ENCODE measurements around the gene POLR3F.
A peak's percentile ranks its signal among the peaks of the same experiment; 100 is the strongest.

Gene POLR3F, protein sequence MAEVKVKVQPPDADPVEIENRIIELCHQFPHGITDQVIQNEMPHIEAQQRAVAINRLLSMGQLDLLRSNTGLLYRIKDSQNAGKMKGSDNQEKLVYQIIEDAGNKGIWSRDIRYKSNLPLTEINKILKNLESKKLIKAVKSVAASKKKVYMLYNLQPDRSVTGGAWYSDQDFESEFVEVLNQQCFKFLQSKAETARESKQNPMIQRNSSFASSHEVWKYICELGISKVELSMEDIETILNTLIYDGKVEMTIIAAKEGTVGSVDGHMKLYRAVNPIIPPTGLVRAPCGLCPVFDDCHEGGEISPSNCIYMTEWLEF

DNA sequence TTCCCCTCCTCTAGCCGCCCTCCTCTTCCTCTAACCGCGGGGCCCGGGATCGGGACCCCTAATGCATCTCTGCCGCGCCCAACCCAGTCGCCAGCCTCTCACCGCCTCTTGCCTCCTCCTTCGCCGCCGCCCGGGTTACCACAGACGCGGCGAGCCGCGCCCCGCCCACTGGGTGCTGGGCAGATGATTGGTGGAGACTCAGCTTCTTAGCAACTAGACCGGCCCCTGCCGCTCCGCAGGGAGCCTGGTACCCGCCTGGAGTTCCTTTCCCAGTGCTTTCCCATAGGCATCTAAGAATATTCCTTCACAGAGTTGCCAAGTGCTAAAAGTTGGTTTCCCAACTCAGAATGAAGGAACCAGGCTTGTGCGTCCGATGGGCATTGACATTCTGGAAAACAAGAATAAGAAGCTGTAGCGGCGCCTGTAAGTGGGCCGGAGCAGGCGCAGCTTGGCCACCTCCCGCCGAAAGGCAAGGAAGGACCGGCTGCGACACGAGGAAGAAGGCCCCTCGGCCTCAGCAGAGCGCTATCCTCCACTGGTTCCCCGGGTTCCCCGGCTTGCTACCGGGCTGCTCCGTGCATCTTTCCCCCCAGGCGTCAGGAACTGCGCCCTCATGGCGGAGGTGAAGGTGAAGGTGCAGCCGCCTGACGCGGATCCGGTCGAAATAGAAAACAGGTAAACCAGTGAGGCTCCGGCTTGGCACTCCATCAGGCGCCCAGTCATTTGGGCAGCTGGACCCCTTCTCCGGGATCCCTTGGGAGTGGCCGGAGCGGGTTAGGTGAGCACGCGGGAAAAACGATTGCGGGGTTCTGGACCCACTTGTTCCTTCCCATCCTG lies at the start of gene POLR3F, which contains the start of gene DZANK1:
Gene POLR3F (plus strand): TSS at position 497 of the 837 bp plus-strand sequence. CDS start 117 bp downstream, at position 614.
Gene DZANK1 (minus strand): TSS at position 137 of the 837 bp plus-strand sequence. CDS start 1,672 bp downstream, outside the sequence.
- Mint-ChIP-seq H3K9me3 (no peaks in the 10 kb centered on the region), H3K4me3 (peak within 1 kb of the TSS; percentile 98), H3K27me3 (no peaks in the 10 kb centered on the region), H3K4me1 (ENCODE audit: low read depth) (peaks cover 34% of the 10 kb centered on the region), H3K36me3 (ENCODE audit: low read depth) (peaks cover 46% of the 10 kb centered on the region), H3K27ac (peak within 1 kb of the TSS; percentile 96)
- peak; percentile 94 for DNase-seq

DNA sequence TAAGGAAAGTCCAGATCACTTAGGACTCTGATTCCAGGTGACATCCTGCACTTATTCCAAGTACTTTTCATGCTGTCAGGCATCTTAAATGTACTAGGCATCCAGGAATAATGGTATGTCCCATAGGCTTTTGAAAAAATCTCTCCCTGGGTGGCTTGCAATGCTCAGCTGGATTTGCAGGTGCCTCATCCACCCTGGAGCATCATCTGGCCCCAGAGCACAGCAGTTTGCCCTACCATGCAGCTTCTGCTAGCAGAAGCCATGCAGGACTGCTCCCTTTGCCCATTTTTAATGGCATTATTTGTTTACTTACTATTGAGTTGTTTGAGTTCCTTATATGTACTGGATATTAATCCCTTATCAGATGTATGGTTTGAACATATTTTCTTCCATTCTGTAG lies 45.6 kb upstream of the POLR3F start:
- DNase-seq = no peak
- no peaks in the 10 kb centered on the region for H3K9me3 Mint-ChIP-seq
- no peak overlapping the region for H3K4me3 Mint-ChIP-seq
- no peaks in the 10 kb centered on the region for H3K36me3 Mint-ChIP-seq (ENCODE audit: low read depth)
- H3K27me3 Mint-ChIP-seq = no peaks in the 10 kb centered on the region
- H3K4me1 Mint-ChIP-seq (ENCODE audit: low read depth) = no peaks in the 10 kb centered on the region
- H3K27ac Mint-ChIP-seq = no peak overlapping the region

DNA sequence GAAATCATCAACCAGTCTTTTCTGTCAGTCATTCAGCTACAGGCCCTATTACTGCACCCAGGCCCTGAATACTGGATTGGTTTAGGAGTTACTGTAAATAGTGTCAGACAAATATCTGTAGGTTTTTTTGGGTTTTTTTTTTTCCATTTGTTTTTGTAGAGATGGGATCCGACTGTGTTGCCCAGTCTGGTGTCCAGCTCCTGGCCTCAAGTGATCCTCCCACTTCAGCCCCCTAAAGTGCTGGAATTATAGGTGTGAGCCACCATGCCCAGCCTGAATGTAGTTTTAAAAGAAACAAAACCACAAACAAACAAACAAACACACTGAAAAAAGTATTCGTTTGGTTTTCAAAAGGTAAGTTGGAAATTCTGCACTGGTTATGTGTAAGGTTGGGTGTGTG lies 40.0 kb upstream of the POLR3F start:
- Mint-ChIP-seq H3K9me3 (no peaks in the 10 kb centered on the region), H3K4me1 (ENCODE audit: low read depth) (no peaks in the 10 kb centered on the region), H3K4me3 (no peak overlapping the region), H3K36me3 (ENCODE audit: low read depth) (peaks cover 1% of the 10 kb centered on the region), H3K27me3 (no peaks in the 10 kb centered on the region), H3K27ac (no peak overlapping the region)
- no peak for DNase-seq

DNA sequence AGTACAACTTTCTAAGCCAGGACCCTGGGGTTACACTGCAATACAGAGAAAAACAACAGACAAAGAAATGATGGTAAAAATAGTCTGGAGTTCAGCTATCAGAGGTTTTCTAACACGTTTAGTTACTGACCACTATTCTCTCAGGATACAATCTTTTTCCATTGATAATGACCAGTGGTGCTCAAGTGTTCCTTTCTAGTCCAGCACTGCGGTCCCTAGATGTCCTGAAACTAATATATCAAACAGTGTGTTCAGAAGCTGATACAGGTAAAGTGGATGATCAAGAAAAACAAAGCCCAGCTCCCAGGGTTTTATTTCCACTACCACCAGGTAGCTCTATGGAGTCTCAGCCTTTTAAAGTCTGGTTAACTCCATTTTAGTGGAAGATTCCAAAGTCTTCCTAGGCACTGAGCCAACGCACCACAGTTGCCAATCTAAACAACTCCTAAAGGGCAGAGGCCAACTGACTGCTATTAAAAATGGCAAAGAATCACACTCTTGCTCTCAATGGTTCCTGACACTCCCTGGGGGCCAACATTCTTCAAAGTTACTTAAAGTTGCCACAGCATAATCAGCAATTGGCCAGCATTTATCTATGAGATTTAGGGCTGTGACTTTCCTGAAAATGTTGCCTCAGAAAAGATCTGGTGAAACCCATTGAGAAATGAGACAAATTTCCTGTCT lies 38.6 kb upstream of the POLR3F start:
- peaks cover 1% of the 10 kb centered on the region for H3K36me3 Mint-ChIP-seq (ENCODE audit: low read depth)
- no peaks in the 10 kb centered on the region for H3K27me3 Mint-ChIP-seq
- H3K27ac Mint-ChIP-seq = no peak overlapping the region
- H3K9me3 Mint-ChIP-seq = no peaks in the 10 kb centered on the region
- H3K4me1 Mint-ChIP-seq (ENCODE audit: low read depth) = no peaks in the 10 kb centered on the region
- DNase-seq = no peak
- no peak overlapping the region for H3K4me3 Mint-ChIP-seq

DNA sequence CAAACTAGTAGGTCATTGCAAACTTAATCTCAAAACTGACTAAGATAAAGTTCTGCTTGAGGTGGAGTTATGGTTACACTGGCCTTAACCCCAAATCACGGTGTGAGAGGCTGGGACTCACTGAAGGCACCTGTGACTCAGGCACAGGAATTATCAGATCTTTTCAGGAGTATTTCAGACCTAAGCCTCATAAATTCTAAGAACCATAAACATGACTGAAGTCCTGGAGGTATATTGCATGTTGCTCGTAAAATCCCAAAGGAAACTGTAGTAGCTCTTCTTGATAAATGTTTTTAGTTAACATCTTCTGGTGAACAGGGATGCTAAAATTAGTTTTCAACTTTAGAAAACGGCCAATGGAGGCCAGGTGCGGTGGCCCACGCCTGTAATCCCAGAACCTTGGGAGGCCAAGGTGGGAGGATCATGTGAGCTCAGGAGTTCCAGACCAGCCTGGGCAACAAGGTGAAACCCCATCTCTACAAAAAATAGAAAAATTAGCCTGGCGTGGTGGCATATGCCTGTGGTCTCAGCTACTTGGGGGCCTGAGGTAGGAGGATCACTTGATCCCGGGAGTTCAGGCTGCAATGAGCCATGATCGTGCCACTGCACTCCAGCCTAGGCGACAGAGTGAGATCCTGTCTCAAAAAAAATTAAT lies 36.9 kb upstream of the POLR3F start:
- Mint-ChIP-seq H3K4me1 (ENCODE audit: low read depth) (no peaks in the 10 kb centered on the region), H3K27me3 (no peaks in the 10 kb centered on the region), H3K4me3 (no peak overlapping the region), H3K27ac (no peak overlapping the region), H3K9me3 (no peaks in the 10 kb centered on the region), H3K36me3 (ENCODE audit: low read depth) (peaks cover 1% of the 10 kb centered on the region)
- no peak for DNase-seq

DNA sequence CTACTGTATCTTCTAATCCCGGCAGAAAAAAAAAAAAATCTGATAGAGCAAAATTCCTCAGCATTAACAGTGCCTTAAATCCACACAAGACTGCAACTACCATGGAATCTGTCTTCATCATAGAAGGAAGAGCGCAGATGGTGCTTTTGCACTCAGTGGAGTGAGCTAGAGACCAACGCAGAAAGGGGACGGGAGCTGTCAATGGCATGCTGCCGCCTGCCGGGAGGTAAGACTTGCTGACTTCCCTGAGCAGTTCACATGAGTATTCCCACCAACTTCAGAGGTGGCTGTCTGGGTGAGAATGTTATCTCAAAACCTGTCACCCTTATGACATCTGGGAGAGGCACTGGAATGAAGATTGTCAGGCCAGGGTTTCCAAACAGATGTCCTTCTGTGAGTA lies 36.0 kb upstream of the POLR3F start:
- Mint-ChIP-seq H3K4me3 (no peak overlapping the region), H3K36me3 (ENCODE audit: low read depth) (peaks cover 1% of the 10 kb centered on the region), H3K9me3 (no peaks in the 10 kb centered on the region), H3K4me1 (ENCODE audit: low read depth) (no peaks in the 10 kb centered on the region), H3K27ac (no peak overlapping the region), H3K27me3 (no peaks in the 10 kb centered on the region)
- no peak for DNase-seq

DNA sequence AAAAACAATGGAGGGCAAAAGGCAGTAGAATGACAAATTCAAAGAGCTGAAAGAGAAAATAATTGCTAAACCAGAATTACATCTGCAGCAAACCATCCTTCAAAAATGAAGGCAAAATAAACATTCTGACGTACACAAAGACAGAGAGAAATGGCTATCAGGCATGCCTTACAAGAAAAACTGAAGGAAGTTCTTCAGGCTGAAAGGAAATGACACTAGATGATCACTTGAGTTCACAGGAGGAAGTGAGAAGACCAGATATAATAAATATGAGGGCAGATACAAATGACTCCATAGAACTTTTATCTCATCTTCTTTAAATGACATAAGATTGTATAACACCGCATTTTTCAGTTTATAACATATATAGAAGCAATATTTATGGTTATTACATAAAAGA lies 30.3 kb upstream of the POLR3F start:
- Mint-ChIP-seq H3K36me3 (ENCODE audit: low read depth) (no peaks in the 10 kb centered on the region), H3K4me3 (no peak overlapping the region), H3K4me1 (ENCODE audit: low read depth) (no peaks in the 10 kb centered on the region), H3K9me3 (no peaks in the 10 kb centered on the region), H3K27ac (no peak overlapping the region), H3K27me3 (no peaks in the 10 kb centered on the region)
- DNase-seq = no peak

DNA sequence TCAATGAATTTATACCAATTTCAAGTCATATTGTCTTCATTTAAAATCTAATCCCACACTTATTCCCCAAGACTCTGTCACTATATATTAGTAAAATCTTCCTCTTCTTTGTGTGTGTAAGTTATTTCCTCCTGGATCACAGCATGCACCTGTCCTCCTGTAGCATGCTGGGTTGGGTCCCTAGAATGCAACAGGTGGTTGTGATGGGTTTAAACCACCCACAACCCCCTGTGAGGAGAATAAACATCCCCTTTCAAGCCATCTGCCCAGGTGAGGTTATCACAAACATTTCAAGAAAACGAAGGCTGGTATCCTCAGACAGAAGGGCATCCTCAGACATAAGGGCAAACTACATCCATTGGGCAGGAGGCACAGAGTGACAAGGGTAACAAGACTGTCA lies 26.8 kb upstream of the POLR3F start:
- H3K4me3 Mint-ChIP-seq = no peak overlapping the region
- no peaks in the 10 kb centered on the region for H3K36me3 Mint-ChIP-seq (ENCODE audit: low read depth)
- no peak for DNase-seq
- no peaks in the 10 kb centered on the region for H3K27me3 Mint-ChIP-seq
- H3K4me1 Mint-ChIP-seq (ENCODE audit: low read depth) = no peaks in the 10 kb centered on the region
- H3K27ac Mint-ChIP-seq = no peak overlapping the region
- H3K9me3 Mint-ChIP-seq = no peaks in the 10 kb centered on the region

DNA sequence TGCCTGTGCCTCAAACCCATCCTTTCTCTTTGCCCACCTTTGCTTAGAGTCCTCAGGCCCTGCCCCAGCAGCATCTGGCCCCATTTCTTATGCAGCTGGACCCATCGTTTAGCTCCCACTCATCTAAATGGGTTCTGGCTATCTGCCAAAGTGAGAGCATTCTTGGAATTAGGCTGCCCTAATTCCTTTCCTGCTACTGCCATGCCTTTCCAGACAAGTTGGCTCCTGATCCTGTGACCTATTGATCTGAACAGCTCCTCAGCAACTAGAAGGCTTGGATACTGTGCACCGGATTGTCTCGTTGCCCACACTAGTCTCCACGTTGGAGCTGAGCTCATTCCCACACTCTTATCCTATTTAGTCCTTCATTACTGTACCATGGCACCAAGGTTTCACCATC lies 23.3 kb upstream of the POLR3F start:
- H3K4me1 Mint-ChIP-seq (ENCODE audit: low read depth) = no peaks in the 10 kb centered on the region
- no peak for DNase-seq
- H3K9me3 Mint-ChIP-seq = no peaks in the 10 kb centered on the region
- no peak overlapping the region for H3K4me3 Mint-ChIP-seq
- H3K27ac Mint-ChIP-seq = no peak overlapping the region
- H3K36me3 Mint-ChIP-seq (ENCODE audit: low read depth) = peaks cover 3% of the 10 kb centered on the region
- no peaks in the 10 kb centered on the region for H3K27me3 Mint-ChIP-seq

DNA sequence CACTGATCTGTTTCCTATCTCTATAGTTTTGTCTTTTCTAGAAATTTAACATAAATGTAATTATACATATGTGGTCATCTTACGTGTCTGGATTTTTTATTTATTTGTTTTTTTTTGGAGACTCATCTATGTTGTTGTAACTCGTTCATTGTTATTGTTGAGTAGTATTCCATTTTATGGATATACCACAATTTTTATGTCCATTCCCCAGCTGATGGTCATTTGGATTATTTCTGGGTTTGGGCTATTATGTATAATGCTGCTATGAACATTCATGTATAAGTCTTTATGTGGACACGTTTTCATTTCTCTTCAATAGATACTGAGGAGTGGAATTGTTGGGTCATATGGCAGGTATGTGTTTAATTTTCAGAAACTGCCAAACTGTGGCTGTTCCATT lies 10.6 kb upstream of the POLR3F start:
- H3K27me3 Mint-ChIP-seq = no peaks in the 10 kb centered on the region
- peaks cover 1% of the 10 kb centered on the region for H3K36me3 Mint-ChIP-seq (ENCODE audit: low read depth)
- DNase-seq = no peak
- H3K4me1 Mint-ChIP-seq (ENCODE audit: low read depth) = no peaks in the 10 kb centered on the region
- peaks cover 5% of the 10 kb centered on the region for H3K9me3 Mint-ChIP-seq
- H3K4me3 Mint-ChIP-seq = no peak overlapping the region
- H3K27ac Mint-ChIP-seq = no peak overlapping the region

DNA sequence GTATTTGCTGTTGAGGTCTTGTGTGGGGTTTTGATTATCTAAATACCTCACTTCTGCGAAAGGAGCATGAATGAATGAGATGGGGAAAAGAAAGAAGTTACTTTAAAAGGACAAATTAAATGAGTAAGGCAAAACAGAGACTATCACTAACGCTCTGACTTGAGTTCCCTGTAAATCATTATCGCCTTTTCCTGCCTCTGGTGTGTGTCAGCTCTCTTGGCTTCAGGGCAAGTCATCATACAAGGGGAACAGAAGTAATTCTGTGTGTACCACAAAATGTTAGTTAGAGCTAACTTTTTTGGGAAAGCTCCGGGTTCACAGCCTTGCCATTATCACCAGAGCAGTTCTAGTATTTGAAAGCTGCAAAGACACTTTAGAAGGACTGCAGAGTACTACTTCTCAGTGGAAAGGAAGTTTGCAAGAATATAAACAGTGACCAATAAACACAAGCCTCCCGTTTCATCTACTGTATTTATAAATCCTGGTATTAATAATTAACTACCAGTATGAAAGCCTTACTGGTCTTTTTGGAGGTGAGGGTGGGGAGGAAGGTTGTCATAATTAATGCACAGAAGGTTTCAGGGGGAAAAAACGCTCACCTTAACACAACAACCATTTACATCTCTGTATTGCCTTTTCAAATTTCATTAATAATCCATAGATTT lies 1.5 kb upstream of the POLR3F start:
- peaks cover 31% of the 10 kb centered on the region for H3K36me3 Mint-ChIP-seq (ENCODE audit: low read depth)
- no peaks in the 10 kb centered on the region for H3K27me3 Mint-ChIP-seq
- DNase-seq = no peak
- H3K4me1 Mint-ChIP-seq (ENCODE audit: low read depth) = peaks cover 34% of the 10 kb centered on the region
- H3K4me3 Mint-ChIP-seq = peak overlapping the region; percentile 98
- no peaks in the 10 kb centered on the region for H3K9me3 Mint-ChIP-seq
- peak overlapping the region; percentile 44 for H3K27ac Mint-ChIP-seq

DNA sequence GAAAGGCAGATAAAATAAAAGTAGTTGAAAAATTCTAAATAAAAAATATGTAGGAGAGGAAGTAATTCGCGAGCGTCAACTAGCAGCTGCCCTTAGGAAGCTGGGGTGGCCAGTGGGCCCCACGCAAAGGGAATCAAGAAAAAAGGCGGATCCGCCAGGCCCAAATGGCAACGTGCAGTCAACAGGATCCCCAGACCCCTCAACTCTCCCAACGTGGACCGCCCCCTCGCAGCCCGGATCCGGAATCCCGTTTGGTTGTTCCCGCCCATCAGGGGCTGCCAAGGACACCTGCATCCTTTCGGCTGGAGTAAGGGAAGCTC lies 656 bp upstream of the POLR3F start:
- H3K27ac Mint-ChIP-seq = peak overlapping the region; percentile 96
- H3K9me3 Mint-ChIP-seq = no peaks in the 10 kb centered on the region
- peak overlapping the region; percentile 98 for H3K4me3 Mint-ChIP-seq
- DNase-seq = no peak
- H3K36me3 Mint-ChIP-seq (ENCODE audit: low read depth) = peaks cover 40% of the 10 kb centered on the region
- no peaks in the 10 kb centered on the region for H3K27me3 Mint-ChIP-seq
- H3K4me1 Mint-ChIP-seq (ENCODE audit: low read depth) = peaks cover 34% of the 10 kb centered on the region

DNA sequence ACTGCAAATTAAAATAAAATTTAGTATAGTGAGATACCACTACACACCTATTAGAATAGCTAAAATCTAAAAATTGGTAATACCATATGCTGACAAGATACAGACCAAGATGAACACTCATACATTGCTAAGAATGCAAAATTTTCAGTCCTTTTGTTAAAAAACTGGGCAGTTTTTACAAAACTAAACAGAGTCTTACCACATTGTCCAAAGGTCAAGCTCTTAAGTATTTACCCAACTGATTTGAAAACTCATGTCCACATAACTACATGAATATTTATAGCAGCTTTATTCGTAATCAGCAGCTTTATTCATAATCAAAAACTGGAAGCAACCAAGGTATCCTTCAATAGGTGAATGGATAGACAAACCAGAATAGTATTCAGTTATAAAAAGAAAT lies 10.0 kb downstream of the POLR3F start:
- DNase-seq = no peak
- H3K36me3 Mint-ChIP-seq (ENCODE audit: low read depth) = peaks cover 85% of the 10 kb centered on the region
- H3K27ac Mint-ChIP-seq = no peak overlapping the region
- H3K4me3 Mint-ChIP-seq = no peak overlapping the region
- no peaks in the 10 kb centered on the region for H3K9me3 Mint-ChIP-seq
- no peaks in the 10 kb centered on the region for H3K4me1 Mint-ChIP-seq (ENCODE audit: low read depth)
- H3K27me3 Mint-ChIP-seq = no peaks in the 10 kb centered on the region

DNA sequence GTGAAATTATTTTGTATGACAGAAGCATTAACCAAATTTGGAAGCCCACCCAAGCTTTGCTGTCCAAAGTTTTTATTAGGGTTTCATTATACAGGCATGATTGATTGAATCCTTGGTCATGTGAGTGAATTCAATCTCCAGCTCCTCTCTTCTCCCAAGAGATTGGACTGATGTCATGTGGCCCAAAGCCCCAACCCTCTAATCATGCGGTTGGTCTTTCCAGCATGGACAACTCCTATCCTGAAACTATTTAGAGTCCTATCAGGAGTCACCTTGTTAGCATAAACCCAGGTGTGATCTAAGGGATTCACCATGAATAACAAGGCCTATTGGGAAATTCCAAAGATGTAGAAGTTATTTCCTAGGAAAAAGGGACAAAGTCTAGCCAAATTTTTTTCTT lies 10.6 kb downstream of the POLR3F start:
- no peak overlapping the region for H3K27ac Mint-ChIP-seq
- no peaks in the 10 kb centered on the region for H3K9me3 Mint-ChIP-seq
- H3K4me1 Mint-ChIP-seq (ENCODE audit: low read depth) = no peaks in the 10 kb centered on the region
- no peak overlapping the region for H3K4me3 Mint-ChIP-seq
- DNase-seq = no peak
- H3K27me3 Mint-ChIP-seq = no peaks in the 10 kb centered on the region
- H3K36me3 Mint-ChIP-seq (ENCODE audit: low read depth) = peaks cover 87% of the 10 kb centered on the region

Data from activated T-cell treated with anti-CD3 and anti-CD28 coated beads, Interleukin-2, amount 50 U/mL, for 24 hours (primary cell).